PC-3 (cell line): ENCODE results near the gene NRCAM.

Experiments
- EZH2 ChIP-seq: fragments of 300-600 bp; sonication (generic); IDR thresholded peaks from one replicate; pipeline ENCODE4 v1.6.1; 2017; ENCODE audit warnings: antibody characterized with exemption, mild to moderate bottlenecking, low read length; ENCODE audit not compliant: unreplicated experiment
- EZH2phosphoT487 ChIP-seq: fragments of 300-600 bp; sonication (generic); IDR thresholded peaks from 2 replicates; pipeline ENCODE4 v1.6.1; 2018; ENCODE audit warnings: mild to moderate bottlenecking, antibody characterized with exemption, low read length, borderline replicate concordance
- TF ChIP-seq, protein P1 (sequence below): fragments of 300-600 bp; sonication (generic); conservative IDR thresholded peaks from 2 replicates; pipeline ENCODE4 v1.5.1; 2017; ENCODE audit warnings: antibody characterized with exemption, low read depth, mild to moderate bottlenecking, low read length

DNA sequence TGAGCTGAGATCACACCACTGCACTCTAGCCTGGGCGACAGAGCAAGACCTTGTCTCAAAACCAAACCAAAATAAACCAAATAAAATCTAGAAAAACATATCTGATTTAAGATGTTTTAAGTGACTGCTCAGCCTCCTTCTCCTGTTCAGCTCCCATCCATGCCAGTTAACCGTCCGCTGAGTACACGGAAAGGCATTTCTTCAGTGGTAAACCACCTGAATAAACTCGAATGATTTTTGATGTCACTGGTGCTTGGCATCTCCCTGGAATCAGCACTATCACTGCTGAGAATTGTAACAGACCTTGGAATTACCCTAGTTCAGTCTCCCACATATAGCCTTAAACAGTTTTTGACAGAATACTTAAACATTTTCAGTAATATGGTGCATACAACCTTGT is 24.1 kb upstream of the NRCAM start:
- TF ChIP-seq, protein P1, sequence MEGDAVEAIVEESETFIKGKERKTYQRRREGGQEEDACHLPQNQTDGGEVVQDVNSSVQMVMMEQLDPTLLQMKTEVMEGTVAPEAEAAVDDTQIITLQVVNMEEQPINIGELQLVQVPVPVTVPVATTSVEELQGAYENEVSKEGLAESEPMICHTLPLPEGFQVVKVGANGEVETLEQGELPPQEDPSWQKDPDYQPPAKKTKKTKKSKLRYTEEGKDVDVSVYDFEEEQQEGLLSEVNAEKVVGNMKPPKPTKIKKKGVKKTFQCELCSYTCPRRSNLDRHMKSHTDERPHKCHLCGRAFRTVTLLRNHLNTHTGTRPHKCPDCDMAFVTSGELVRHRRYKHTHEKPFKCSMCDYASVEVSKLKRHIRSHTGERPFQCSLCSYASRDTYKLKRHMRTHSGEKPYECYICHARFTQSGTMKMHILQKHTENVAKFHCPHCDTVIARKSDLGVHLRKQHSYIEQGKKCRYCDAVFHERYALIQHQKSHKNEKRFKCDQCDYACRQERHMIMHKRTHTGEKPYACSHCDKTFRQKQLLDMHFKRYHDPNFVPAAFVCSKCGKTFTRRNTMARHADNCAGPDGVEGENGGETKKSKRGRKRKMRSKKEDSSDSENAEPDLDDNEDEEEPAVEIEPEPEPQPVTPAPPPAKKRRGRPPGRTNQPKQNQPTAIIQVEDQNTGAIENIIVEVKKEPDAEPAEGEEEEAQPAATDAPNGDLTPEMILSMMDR = no peak
- TF ChIP-seq EZH2 (no peak), EZH2phosphoT487 (no peak)
